K562 (cell line): Measurements from ENCODE around the gene CIB2. TPM values are rescaled to one million over a fixed set of nuclear protein-coding genes. Genes with fewer than 3 reads are reported as not detected.

Experiments
- ATAC-seq: fragments of 200-7000 bp; cut with Tn5 transposase; 3 replicates; pipeline ENCODE4 v1.9.1; 2020; ENCODE audit warnings: moderate library complexity
- BruUV-seq: library from RNA; stranded (reverse); fragments of 400-500 nt; replicated peaks from 2 replicates; lab custom pipeline; 2021; lab: Mats Ljungman, UMichigan
- CTCF ChIA-PET: fragments of 300-600 bp; formaldehyde crosslinking; extraction: SDS; loops from one replicate; lab custom pipeline; 2021; ENCODE audit warnings: low intra/inter-chr PET ratio; lab: Yijun Ruan, JAX
- POLR2A ChIA-PET: fragments of 300-600, 350-650 bp; sonication (Branson Sonifier 250); formaldehyde crosslinking; extraction: SDS; loops from one replicate; lab custom pipeline; 2021; ENCODE audit warnings: antibody characterized with exemption, inconsistent platforms; lab: Yijun Ruan, JAX
- DNase-seq, 4 experiments: peaks; one replicate each; pipeline versions ENCODE4 v3.0.0 to v3.0.0-alpha.2; 2011 to 2018; ENCODE audit warnings: low spot score in 3 of 4, mixed read lengths in 3 of 4; ENCODE audit errors: extremely low read depth in 1 of 4
- FAIRE-seq: peaks from 2 replicates; lab custom pipeline; 2011; peaks lifted over from hg19 to GRCh38; lab: Jason Lieb, UNC
- H2AFZ ChIP-seq: 2 replicates; pipeline ENCODE4 v1.6.0; 2011; ENCODE audit warnings: low read depth, low read length, control low read depth, inconsistent platforms
- H3K27ac ChIP-seq: fragments of 200-600 bp; 3 replicates; pipeline ENCODE4 v1.8.0; 2011; ENCODE audit warnings: low read depth, mild to moderate bottlenecking, control low read depth, inconsistent platforms, low read length, moderate library complexity, mixed read lengths; ENCODE audit errors: extremely low read depth
- H3K27me3 ChIP-seq, 2 experiments: fragments of 300-600 bp in 1 of 2; 2 replicates in 1 of 2; 3 replicates in 1 of 2; pipeline versions ENCODE4 v1.6.0 to v1.8.0; 2011; ENCODE audit warnings: inconsistent platforms in 2 of 2, low read length in 2 of 2, mild to moderate bottlenecking in 1 of 2, mixed read lengths in 1 of 2, moderate library complexity in 1 of 2; ENCODE audit not compliant: control insufficient read depth in 2 of 2, insufficient read depth in 2 of 2
- H3K36me3 ChIP-seq: fragments of 300-600 bp; 3 replicates; pipeline ENCODE4 v1.8.0; 2011; ENCODE audit warnings: mild to moderate bottlenecking, low read length, inconsistent platforms; ENCODE audit not compliant: control insufficient read depth, insufficient read depth
- H3K4me1 ChIP-seq, 2 experiments: fragments of 200-600 bp in 1 of 2; replicated peaks in 1 of 2; 2 replicates in 1 of 2; 3 replicates in 1 of 2; pipeline versions ENCODE4 v1.5.1 to v1.8.0; 2011; ENCODE audit warnings: inconsistent platforms in 2 of 2, low read length in 2 of 2, mild to moderate bottlenecking in 1 of 2, mixed read lengths in 1 of 2, moderate library complexity in 1 of 2; ENCODE audit not compliant: control insufficient read depth in 2 of 2, insufficient read depth in 2 of 2
- H3K4me2 ChIP-seq: 2 replicates; pipeline ENCODE4 v1.6.1; 2011; ENCODE audit warnings: low read length, control low read depth, inconsistent platforms, mixed read lengths; ENCODE audit not compliant: insufficient read depth
- H3K4me3 ChIP-seq: fragments of 200-600 bp; sonication (generic), shearing (Covaris generic); 2 replicates; pipeline ENCODE4 v1.5.1; 2016; ENCODE audit warnings: control low read depth, inconsistent platforms
- H3K79me2 ChIP-seq: fragments of 200-600 bp; 3 replicates; pipeline ENCODE4 v1.8.0; 2011; ENCODE audit warnings: low read length, inconsistent platforms; ENCODE audit not compliant: control insufficient read depth, insufficient read depth
- H3K9ac ChIP-seq, 2 experiments: 2 replicates each; pipeline versions ENCODE4 v1.6.0 to v1.6.1; 2011; ENCODE audit warnings: low read depth in 2 of 2, low read length in 2 of 2, control low read depth in 1 of 2, inconsistent platforms in 1 of 2, mild to moderate bottlenecking in 1 of 2, mixed read lengths in 1 of 2; ENCODE audit not compliant: insufficient read depth in 1 of 2
- H3K9me1 ChIP-seq: one replicate; pipeline ENCODE4 v1.6.0; 2011; ENCODE audit warnings: inconsistent platforms, mild to moderate bottlenecking, low read length, moderate library complexity; ENCODE audit not compliant: control insufficient read depth, insufficient read depth
- H3K9me3 ChIP-seq: replicated peaks from 2 replicates; pipeline ENCODE4 v1.5.1; 2011; ENCODE audit warnings: low read depth, low read length, inconsistent platforms; ENCODE audit not compliant: control insufficient read depth, insufficient read depth
- H4K20me1 ChIP-seq: replicated peaks from 2 replicates; pipeline ENCODE4 v1.6.1; 2011; ENCODE audit warnings: low read length, inconsistent platforms, mixed read lengths; ENCODE audit not compliant: control insufficient read depth, insufficient read depth
- CCAR2 ChIP-seq: fragments of 200-400 bp; formaldehyde crosslinking; IDR thresholded peaks from 2 replicates; pipeline ENCODE4 v1.6.1; 2017; ENCODE audit warnings: mild to moderate bottlenecking, low read depth, low read length
- DDX20 ChIP-seq: fragments of 450-650 bp; IDR thresholded peaks from 2 replicates; pipeline ENCODE4 v1.6.1; 2016; ENCODE audit warnings: missing genetic modification characterization, low read depth, mild to moderate bottlenecking, missing compliant biosample characterization, moderate library complexity
- HMG20B ChIP-seq: fragments of 250-450 bp; sonication (Bioruptor Pico); IDR thresholded peaks from 2 replicates; pipeline ENCODE4 v1.5.0; 2021; ENCODE audit warnings: mild to moderate bottlenecking
- KDM4B ChIP-seq, 2 experiments: fragments of 450-650 bp in 1 of 2; sonication (generic) in 1 of 2; IDR thresholded peaks; 2 replicates each; pipeline ENCODE4 v1.6.1; 2016 to 2017; ENCODE audit warnings: borderline replicate concordance in 2 of 2, antibody characterized with exemption in 1 of 2, low read depth in 1 of 2, mild to moderate bottlenecking in 1 of 2
- MBD1 ChIP-seq: fragments of 250-450 bp; sonication (Bioruptor Pico); IDR thresholded peaks from 2 replicates; pipeline ENCODE4 v1.8.0; 2022; ENCODE audit warnings: inconsistent platforms
- PHB ChIP-seq: fragments of 250-450 bp; sonication (Bioruptor Pico); IDR thresholded peaks from 2 replicates; pipeline ENCODE4 v1.5.0; 2021
- PREB ChIP-seq: sonication (generic); formaldehyde crosslinking; IDR thresholded peaks from 2 replicates; pipeline ENCODE4 v1.8.1; 2023; ENCODE audit warnings: mild to moderate bottlenecking, missing genetic modification reagents
- RBM22 ChIP-seq: fragments of 200-400 bp; formaldehyde crosslinking; IDR thresholded peaks from 2 replicates; pipeline ENCODE4 v1.6.1; 2018; ENCODE audit warnings: low read length, low read depth; ENCODE audit not compliant: poor library complexity, severe bottlenecking
- STAG1 ChIP-seq: sonication (generic); formaldehyde crosslinking; IDR thresholded peaks from 2 replicates; pipeline ENCODE4 v1.5.0; 2020; ENCODE audit warnings: missing genetic modification reagents, borderline replicate concordance
- STAT5B ChIP-seq: fragments of 250-450 bp; sonication (Bioruptor Pico); IDR thresholded peaks from 2 replicates; pipeline ENCODE4 v1.8.0; 2021; ENCODE audit warnings: mild to moderate bottlenecking, inconsistent platforms
- WGBS: fragments of 100-300 bp; shearing (Covaris generic); methylation state at CpG from one replicate; pipeline ENCODE4 v1.1.6; 2016; ENCODE audit warnings: low coverage, mixed read lengths; ENCODE audit not compliant: insufficient coverage; ENCODE audit errors: missing lambda C conversion rate; 5-methylcytosine and 5-hydroxymethylcytosine counted together
- in situ Hi-C: fragments of 300-500 bp; cut with MboI; formaldehyde crosslinking; loops from 4 replicates; pipeline ENCODE4 v1.15.0; 2018; ENCODE audit warnings: inconsistent platforms, mixed read lengths
- intact Hi-C: fragments of 100-400 bp; cut with micrococcal nuclease; formaldehyde crosslinking; loops from 2 replicates; pipeline ENCODE4 v1.14.2; 2022
- polyA plus RNA-seq, 8 experiments: library from polyadenylated mRNA; depleted of rRNA in 4 of 8; stranded (reverse) in 5 of 8; unstranded in 3 of 8; fragments of >200 nt; fragmentation: Nextera tagmentation in 2 of 8; fragmentation: Illumina TruSeq in 1 of 8; extraction: Ambion mirVana in 2 of 8; extraction: Trizol in 1 of 8; gene quantifications; 2 replicates each; pipeline versions ENCODE4 v1.2.1 to v1.2.3, GENCODE V29; 2011 to 2014; ENCODE audit warnings: inconsistent platforms in 1 of 8, missing spikeins in 1 of 8
- total RNA-seq, 7 experiments: library from RNA; depleted of rRNA in 6 of 7; stranded (reverse); fragments of >200 nt in 6 of 7; fragmentation: Illumina TruSeq in 2 of 7; extraction: Trizol in 2 of 7; gene quantifications; 2 replicates each; pipeline versions ENCODE4 v1.2.1 to v1.2.3, GENCODE V29; 2011 to 2021; ENCODE audit warnings: low replicate concordance in 1 of 7

Gene CIB2
- total and polyA plus RNA-seq, 9 of the 15 experiments (the other 6 are each of a cell fraction or from before 2014, with no cell fraction given) = 1.5 to 37.4 (median 19.4) TPM

GRCh38 chr15:78073046-78073787 lies 58.0 kb downstream of the CIB2 start:
- Histone ChIP-seq H2AFZ (no peak overlapping the region), H3K27ac (no peak overlapping the region), H3K9me3 (no peaks in the 10 kb centered on the region), H3K36me3 (no peaks in the 10 kb centered on the region), H3K4me3 (no peak overlapping the region), H3K9ac (no peak overlapping the region), H4K20me1 (peaks cover 9% of the 10 kb centered on the region), H3K4me2 (no peak overlapping the region), H3K79me2 (peaks cover 19% of the 10 kb centered on the region; the same call in 2 of the 3 replicates), H3K9me1 (no peaks in the 10 kb centered on the region), H3K27me3 (no peaks in the 10 kb centered on the region), H3K4me1 (peaks cover 17 to 32% of the 10 kb centered on the region in 2 experiments; a peak in 4 of 5 replicates)
- ChIA-PET POLR2A (interaction anchor here (0.7 kb wide), 1 partner anchor 11 kb away, joined by 3 read pairs; no protein-coding TSS in a partner anchor), CTCF (no interaction called here)
- BruUV-seq = no TSS peak
- DNase-seq (no peak), ATAC-seq (no peak), FAIRE-seq (no peak)
- intact Hi-C loops (no loop called here), in situ Hi-C loops (no loop called here)
- WGBS = 74% methylated on average over 5 of the region's 5 CpGs
- no peak for TF ChIP-seq STAG1
- no peak for TF ChIP-seq STAT5B (CRISPR knock-in tag)
- no peak for TF ChIP-seq RBM22
- no peak for TF ChIP-seq PREB (CRISPR knock-in tag)
- TF ChIP-seq CCAR2 = no peak
- TF ChIP-seq DDX20 = no peak
- TF ChIP-seq KDM4B (IDR thresholded peaks at IDR 0.05; ENCODE audit: borderline replicate concordance in 2 of 2, low read depth in 1 of 2) = no peak
- TF ChIP-seq PHB (CRISPR knock-in tag) = no peak
- TF ChIP-seq MBD1 (CRISPR knock-in tag) = no peak
- no peak for TF ChIP-seq HMG20B (CRISPR knock-in tag)
